ENCODE results near the gene RPRM.
"Not testable (repeated sequence)": the region's sequence is repeated elsewhere in the genome, so short reads cannot be mapped to it uniquely, and the experiment has no call there.

Gene RPRM

GRCh38 chr2:153455403-153455802, 23.2 kb downstream of the RPRM start:
- DNase-seq, result no peak

- DNase-seq, result no peak
These were observed 27.0 kb downstream of the RPRM start for GRCh38 chr2:153451611-153452010.

- no peak for DNase-seq
These were observed 35.5 kb downstream of the RPRM start for GRCh38 chr2:153443106-153443505.

- DNase-seq, result not testable (repeated sequence)
These were observed 35.9 kb downstream of the RPRM start for GRCh38 chr2:153442616-153443015.

- DNase-seq, result not testable (repeated sequence)
These were observed 38.5 kb downstream of the RPRM start for GRCh38 chr2:153440090-153440489.

- DNase-seq, result no peak
These were observed 45.2 kb downstream of the RPRM start for GRCh38 chr2:153433403-153433802.

GRCh38 chr2:153432381-153432780, 46.2 kb downstream of the RPRM start:
- no peak for DNase-seq

- DNase-seq, result no peak
These were observed 47.4 kb downstream of the RPRM start for GRCh38 chr2:153431114-153431513.
